Ascending aorta (tissue), 2 donors: Measurements from ENCODE around the gene PAQR5. TPM values are rescaled to one million over a fixed set of nuclear protein-coding genes. Genes with fewer than 3 reads are reported as not detected.
"Not testable (repeated sequence)": the region's sequence is repeated elsewhere in the genome, so short reads cannot be mapped to it uniquely, and the experiment has no call there.

Experiments
- DNase-seq, 2 donors: peaks; one replicate each; pipeline ENCODE4 v3.0.0-alpha.2; 2019; ENCODE audit warnings: low spot score in 2 of 2
- H3K27ac ChIP-seq, 2 donors: fragments of 200-600 bp; sonication (generic); one replicate each; pipeline ENCODE4 v1.5.1; 2016 to 2017; ENCODE audit warnings: mild to moderate bottlenecking in 1 of 2
- H3K27me3 ChIP-seq: fragments of 200-600 bp; sonication (generic); one replicate; pipeline ENCODE4 v1.5.1; 2017
- H3K36me3 ChIP-seq, 2 donors: fragments of 200-600 bp; sonication (generic); one replicate each; pipeline ENCODE4 v1.5.1; 2016
- H3K4me1 ChIP-seq, 2 donors: fragments of 200-600 bp; sonication (generic); one replicate each; pipeline ENCODE4 v1.5.1; 2016 to 2017; ENCODE audit warnings: mild to moderate bottlenecking in 1 of 2
- H3K4me3 ChIP-seq, 2 donors: fragments of 200-600 bp; sonication (generic); one replicate each; pipeline ENCODE4 v1.5.1; 2016 to 2017; ENCODE audit warnings: mild to moderate bottlenecking in 1 of 2
- H3K9me3 ChIP-seq, 2 donors: fragments of 200-600 bp; sonication (generic); one replicate each; pipeline ENCODE4 v1.5.1; 2016
- CTCF ChIP-seq, 3 experiments: fragments of 200-600 bp in 2 of 3; fragments of 450-650 bp in 1 of 3; sonication (generic) in 2 of 3; IDR thresholded peaks; one replicate each; pipeline ENCODE4 v1.5.1; 2016 to 2019; ENCODE audit warnings: antibody characterized with exemption in 3 of 3, mild to moderate bottlenecking in 1 of 3, moderate library complexity in 1 of 3
- intact Hi-C: fragments of 100-400 bp; cut with DNase I; formaldehyde crosslinking; loops from one replicate; pipeline ENCODE4 v1.15.1; 2023
- total RNA-seq: library from RNA; depleted of rRNA; stranded (reverse); fragments of >200 nt; gene quantifications from one replicate; pipeline ENCODE4 v1.1.0, GENCODE V29; 2016

The PAQR5 gene
- total RNA-seq, 1 donor from 2014 or later: 1.1 TPM

GRCh38 chr15:69289342-69290146 is 9.2 kb upstream of the PAQR5 start:
- Histone ChIP-seq H3K36me3 (no peaks in the 10 kb centered on the region), H3K27ac (no peak overlapping the region), H3K4me3 (no peak overlapping the region), H3K9me3 (no peaks in the 10 kb centered on the region), H3K27me3 (no peaks in the 10 kb centered on the region), H3K4me1 (no peaks in the 10 kb centered on the region)
- intact Hi-C loops: no loop called here
- TF ChIP-seq CTCF (IDR thresholded peaks at IDR 0.05): no peak
- no peak for DNase-seq

- Histone ChIP-seq H3K4me3 (no peak overlapping the region), H3K4me1 (no peaks in the 10 kb centered on the region), H3K9me3 (no peaks in the 10 kb centered on the region), H3K36me3 (no peaks in the 10 kb centered on the region), H3K27me3 (no peaks in the 10 kb centered on the region), H3K27ac (no peak overlapping the region)
- no peak for TF ChIP-seq CTCF (IDR thresholded peaks at IDR 0.05)
- DNase-seq: peak in 1 of 2 donors; percentile 69
- intact Hi-C loops: no loop called here
Observed at GRCh38 chr15:69290346-69291164, 8.2 kb upstream of the PAQR5 start.

- H3K4me3 ChIP-seq, H3K36me3 ChIP-seq, intact Hi-C loops, H3K4me1 ChIP-seq, H3K27ac ChIP-seq, H3K27me3 ChIP-seq, H3K9me3 ChIP-seq: not testable (repeated sequence)
- peak in 1 of 2 donors; percentile 38 for DNase-seq
Observed at GRCh38 chr15:69291651-69292050, 7.1 kb upstream of the PAQR5 start.

GRCh38 chr15:69292826-69293420 is 5.8 kb upstream of the PAQR5 start:
- TF ChIP-seq CTCF (IDR thresholded peaks at IDR 0.05): no peak
- H3K9me3 ChIP-seq: no peaks in the 10 kb centered on the region
- H3K27me3 ChIP-seq: no peaks in the 10 kb centered on the region
- H3K27ac ChIP-seq: no peak overlapping the region
- no peak overlapping the region for H3K4me3 ChIP-seq
- DNase-seq: no peak
- H3K4me1 ChIP-seq: no peaks in the 10 kb centered on the region
- intact Hi-C loops: no loop called here
- no peaks in the 10 kb centered on the region for H3K36me3 ChIP-seq

- intact Hi-C loops: no loop called here
- no peak overlapping the region for H3K4me3 ChIP-seq
- TF ChIP-seq CTCF (IDR thresholded peaks at IDR 0.05): no peak
Observed at GRCh38 chr15:69293741-69294615, 4.7 kb upstream of the PAQR5 start.

More at GRCh38 chr15:69293741-69294615, 4.7 kb upstream of the PAQR5 start:
- Histone ChIP-seq H3K36me3 (no peaks in the 10 kb centered on the region), H3K27ac (no peak overlapping the region), H3K27me3 (peaks cover 3% of the 10 kb centered on the region), H3K9me3 (no peaks in the 10 kb centered on the region), H3K4me1 (peaks cover 0 to under 1% of the 10 kb centered on the region in 2 donors)
- DNase-seq: no peak
